Measurements from ENCODE around the gene CNMD. TPM values are rescaled to one million over a fixed set of nuclear protein-coding genes. Genes with fewer than 3 reads are reported as not detected.

CNMD gene
- total RNA-seq, 1 donor from 2014 or later: not detected

DNA sequence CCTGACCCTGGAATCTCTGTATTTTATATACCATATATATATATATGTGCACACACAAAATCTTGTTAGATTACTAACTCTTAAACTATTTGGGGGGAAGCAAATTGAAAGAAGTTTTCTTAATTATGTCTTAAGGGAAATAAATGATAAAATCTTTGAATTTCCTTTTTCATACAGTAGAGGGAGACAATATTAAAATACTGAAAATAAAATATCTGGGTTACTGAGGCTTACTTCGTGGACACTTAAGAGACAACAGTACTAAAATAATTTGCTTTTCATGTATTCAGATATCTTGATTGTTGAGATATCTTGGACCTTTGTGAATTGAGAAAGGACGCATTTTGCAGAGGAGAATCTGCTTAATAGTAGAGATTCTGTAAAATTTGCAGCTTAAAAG is 69.9 kb downstream of the CNMD start:
- DNase-seq: no peak
- TF ChIP-seq, protein P1, sequence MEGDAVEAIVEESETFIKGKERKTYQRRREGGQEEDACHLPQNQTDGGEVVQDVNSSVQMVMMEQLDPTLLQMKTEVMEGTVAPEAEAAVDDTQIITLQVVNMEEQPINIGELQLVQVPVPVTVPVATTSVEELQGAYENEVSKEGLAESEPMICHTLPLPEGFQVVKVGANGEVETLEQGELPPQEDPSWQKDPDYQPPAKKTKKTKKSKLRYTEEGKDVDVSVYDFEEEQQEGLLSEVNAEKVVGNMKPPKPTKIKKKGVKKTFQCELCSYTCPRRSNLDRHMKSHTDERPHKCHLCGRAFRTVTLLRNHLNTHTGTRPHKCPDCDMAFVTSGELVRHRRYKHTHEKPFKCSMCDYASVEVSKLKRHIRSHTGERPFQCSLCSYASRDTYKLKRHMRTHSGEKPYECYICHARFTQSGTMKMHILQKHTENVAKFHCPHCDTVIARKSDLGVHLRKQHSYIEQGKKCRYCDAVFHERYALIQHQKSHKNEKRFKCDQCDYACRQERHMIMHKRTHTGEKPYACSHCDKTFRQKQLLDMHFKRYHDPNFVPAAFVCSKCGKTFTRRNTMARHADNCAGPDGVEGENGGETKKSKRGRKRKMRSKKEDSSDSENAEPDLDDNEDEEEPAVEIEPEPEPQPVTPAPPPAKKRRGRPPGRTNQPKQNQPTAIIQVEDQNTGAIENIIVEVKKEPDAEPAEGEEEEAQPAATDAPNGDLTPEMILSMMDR (IDR thresholded peaks at IDR 0.05; ENCODE audit: borderline replicate concordance): no peak
- Histone ChIP-seq H3K4me1 (peaks cover 8% of the 10 kb centered on the region), H3K4me3 (no peak overlapping the region), H3K9me3 (replicated peaks) (no peaks in the 10 kb centered on the region), H3K36me3 (peaks cover 51% of the 10 kb centered on the region), H3K27ac (replicated peaks) (no peak overlapping the region), H3K27me3 (ENCODE audit: low read depth) (no peaks in the 10 kb centered on the region)
- intact Hi-C loops (cut with micrococcal nuclease): no loop called here

DNA sequence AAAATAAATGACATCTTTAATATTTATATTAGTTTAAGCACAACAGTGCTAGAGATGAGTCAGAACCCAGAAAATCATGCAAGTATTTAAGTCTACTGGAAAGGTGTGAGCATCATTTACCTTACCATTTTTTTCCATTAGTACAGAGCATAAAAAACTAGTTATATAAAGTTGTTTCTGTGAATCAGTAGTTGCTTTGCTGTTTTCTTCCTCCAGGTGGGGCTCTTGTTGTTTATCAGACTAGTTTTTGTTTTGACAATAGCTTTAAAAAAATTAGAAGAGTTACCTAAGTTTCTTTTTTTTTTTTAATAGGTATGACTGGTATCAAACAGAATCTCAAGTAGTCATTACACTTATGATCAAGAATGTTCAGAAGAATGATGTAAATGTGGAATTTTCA is 74.3 kb downstream of the CNMD start:
- Histone ChIP-seq H3K27ac (replicated peaks) (no peak overlapping the region), H3K9me3 (replicated peaks) (no peaks in the 10 kb centered on the region), H3K4me1 (peaks cover 8% of the 10 kb centered on the region), H3K4me3 (no peak overlapping the region), H3K36me3 (peaks cover 93% of the 10 kb centered on the region), H3K27me3 (ENCODE audit: low read depth) (no peaks in the 10 kb centered on the region)
- intact Hi-C loops (cut with micrococcal nuclease): no loop called here
- TF ChIP-seq, protein P1 (IDR thresholded peaks at IDR 0.05; ENCODE audit: borderline replicate concordance): peak; percentile 52
- no peak for DNase-seq

DNA sequence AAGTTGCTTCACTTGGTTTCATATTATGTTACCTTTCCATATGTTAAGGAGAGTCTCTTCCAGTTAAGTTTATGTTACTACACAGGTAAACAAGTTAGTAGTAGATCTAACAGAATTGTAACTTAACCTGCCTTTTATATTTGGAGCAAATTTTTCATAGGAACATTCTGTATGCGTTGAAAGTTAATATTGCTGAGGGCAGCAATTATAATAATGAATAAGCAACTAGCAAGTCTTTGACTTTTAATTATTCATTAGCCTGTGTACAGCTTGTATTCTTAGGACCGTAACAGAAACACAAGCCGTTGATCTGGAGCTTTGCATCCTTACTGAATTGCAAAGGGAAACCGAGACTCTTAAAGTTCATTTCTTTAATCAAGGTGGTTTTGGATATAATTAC is 75.3 kb downstream of the CNMD start:
- DNase-seq: no peak
- Histone ChIP-seq H3K27me3 (ENCODE audit: low read depth) (no peaks in the 10 kb centered on the region), H3K36me3 (peaks cover 93% of the 10 kb centered on the region), H3K4me1 (peaks cover 7% of the 10 kb centered on the region), H3K27ac (replicated peaks) (no peak overlapping the region), H3K9me3 (replicated peaks) (no peaks in the 10 kb centered on the region), H3K4me3 (no peak overlapping the region)
- TF ChIP-seq, protein P1 (IDR thresholded peaks at IDR 0.05; ENCODE audit: borderline replicate concordance): no peak
- intact Hi-C loops (cut with micrococcal nuclease): no loop called here

DNA sequence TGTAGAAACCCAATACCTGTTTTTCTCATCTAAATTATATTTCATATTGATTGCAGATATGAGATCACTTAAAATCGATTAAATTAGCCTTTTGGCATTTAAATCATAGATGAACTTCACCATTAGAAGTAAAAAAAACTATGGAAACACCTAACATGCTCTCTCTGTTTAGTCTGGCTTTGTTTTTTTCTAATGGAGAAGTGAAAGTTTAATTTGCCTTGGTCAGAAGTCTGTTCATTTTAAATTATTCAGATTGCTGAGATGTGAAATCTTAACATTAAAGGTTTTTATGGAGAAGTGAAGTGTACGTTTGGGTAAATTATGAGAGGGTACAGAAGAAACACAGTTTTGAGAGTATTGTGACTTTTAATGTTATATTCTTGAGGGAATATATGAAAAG is 80.3 kb downstream of the CNMD start:
- Histone ChIP-seq H3K4me3 (no peak overlapping the region), H3K9me3 (replicated peaks) (no peaks in the 10 kb centered on the region)

More for the DNA sequence above, 80.3 kb downstream of the CNMD start:
- no peaks in the 10 kb centered on the region for H3K27me3 ChIP-seq (ENCODE audit: low read depth)
- DNase-seq: no peak
- intact Hi-C loops (cut with micrococcal nuclease): no loop called here
- TF ChIP-seq, protein P1 (IDR thresholded peaks at IDR 0.05; ENCODE audit: borderline replicate concordance): no peak
- no peak overlapping the region for H3K27ac ChIP-seq (replicated peaks)
- peaks cover 68% of the 10 kb centered on the region for H3K36me3 ChIP-seq
- H3K4me1 ChIP-seq: peaks cover 23% of the 10 kb centered on the region

Other genes with a start within 250 kb of the CNMD start
- gene HNRNPA1L2, start 97.4 kb downstream of the CNMD start, total RNA-seq: 3.2 TPM
- gene SUGT1, start 87.0 kb downstream of the CNMD start, total RNA-seq: 57.8 TPM
- not detected for gene PCDH8, start 108.8 kb upstream of the CNMD start, total RNA-seq

All from left ventricle myocardium inferior (tissue), 1 donor.